Measurements from ENCODE around the gene BSG.
"Not testable (repeated sequence)": the region's sequence is repeated elsewhere in the genome, so short reads cannot be mapped to it uniquely, and the experiment has no call there.

BSG gene

GRCh38 chr19:613732-614567 is 41.6 kb downstream of the BSG start:
- no peak for DNase-seq (ENCODE audit: low read depth, low spot score)
- H3K4me3 ChIP-seq (ENCODE audit: low read length): no peak overlapping the region

- DNase-seq (ENCODE audit: low read depth, low spot score): no peak
- H3K4me3 ChIP-seq (ENCODE audit: low read length): no peak overlapping the region
Observed at GRCh38 chr19:615619-616018, 43.2 kb downstream of the BSG start.

GRCh38 chr19:616062-616700 is 43.8 kb downstream of the BSG start:
- H3K4me3 ChIP-seq (ENCODE audit: low read length): no peak overlapping the region
- DNase-seq (ENCODE audit: low read depth, low spot score): no peak

GRCh38 chr19:616747-617526 is 44.5 kb downstream of the BSG start:
- DNase-seq (ENCODE audit: low read depth, low spot score): no peak
- H3K4me3 ChIP-seq (ENCODE audit: low read length): no peak overlapping the region

- H3K4me3 ChIP-seq (ENCODE audit: low read length): no peak overlapping the region
- no peak for DNase-seq (ENCODE audit: low read depth, low spot score)
Observed at GRCh38 chr19:617551-618246, 45.3 kb downstream of the BSG start.

GRCh38 chr19:618247-618619 is 45.8 kb downstream of the BSG start:
- no peak for DNase-seq (ENCODE audit: low read depth, low spot score)
- no peak overlapping the region for H3K4me3 ChIP-seq (ENCODE audit: low read length)

- H3K4me3 ChIP-seq (ENCODE audit: low read length): no peak overlapping the region
- no peak for DNase-seq (ENCODE audit: low read depth, low spot score)
Observed at GRCh38 chr19:618674-619285, 46.4 kb downstream of the BSG start.

- DNase-seq (ENCODE audit: low read depth, low spot score): no peak
- H3K4me3 ChIP-seq (ENCODE audit: low read length): no peak overlapping the region
Observed at GRCh38 chr19:619286-620002, 47.0 kb downstream of the BSG start.

- no peak for DNase-seq (ENCODE audit: low read depth, low spot score)
- no peak overlapping the region for H3K4me3 ChIP-seq (ENCODE audit: low read length)
Observed at GRCh38 chr19:620166-620862, 47.9 kb downstream of the BSG start.

- DNase-seq (ENCODE audit: low read depth, low spot score); H3K4me3 ChIP-seq (ENCODE audit: low read length): not testable (repeated sequence)
Observed at GRCh38 chr19:621191-621590, 48.8 kb downstream of the BSG start.

- no peak overlapping the region for H3K4me3 ChIP-seq (ENCODE audit: low read length)
- DNase-seq (ENCODE audit: low read depth, low spot score): no peak
Observed at GRCh38 chr19:621819-622218, 49.4 kb downstream of the BSG start.

- H3K4me3 ChIP-seq (ENCODE audit: low read length): no peak overlapping the region
- DNase-seq (ENCODE audit: low read depth, low spot score): no peak
Observed at GRCh38 chr19:622666-623065, 50.3 kb downstream of the BSG start.

- no peak for DNase-seq (ENCODE audit: low read depth, low spot score)
- no peak overlapping the region for H3K4me3 ChIP-seq (ENCODE audit: low read length)
Observed at GRCh38 chr19:623175-623916, 51.0 kb downstream of the BSG start.

- DNase-seq (ENCODE audit: low read depth, low spot score): no peak
- no peak overlapping the region for H3K4me3 ChIP-seq (ENCODE audit: low read length)
Observed at GRCh38 chr19:623974-624373, 51.6 kb downstream of the BSG start.

GRCh38 chr19:624433-625109 is 52.2 kb downstream of the BSG start:
- no peak for DNase-seq (ENCODE audit: low read depth, low spot score)
- no peak overlapping the region for H3K4me3 ChIP-seq (ENCODE audit: low read length)

- no peak overlapping the region for H3K4me3 ChIP-seq (ENCODE audit: low read length)
- DNase-seq (ENCODE audit: low read depth, low spot score): no peak
Observed at GRCh38 chr19:625257-625656, 52.9 kb downstream of the BSG start.

- not testable (repeated sequence) for H3K4me3 ChIP-seq (ENCODE audit: low read length); DNase-seq (ENCODE audit: low read depth, low spot score)
Observed at GRCh38 chr19:626566-626965, 54.2 kb downstream of the BSG start.

All from Jurkat, Clone E6-1 (cell line).